22Rv1 (cell line): ENCODE measurements around the gene SLC25A22.

Experiments used
- CTCF ChIP-seq: fragments of 450-650 bp; IDR thresholded peaks from 2 replicates; pipeline ENCODE4 v1.5.1; 2017; ENCODE audit warnings: mild to moderate bottlenecking
- ZFX ChIP-seq: fragments of 450-650 bp; IDR thresholded peaks from 2 replicates; pipeline ENCODE4 v1.6.1; 2017; ENCODE audit warnings: antibody characterized with exemption, borderline replicate concordance

DNA sequence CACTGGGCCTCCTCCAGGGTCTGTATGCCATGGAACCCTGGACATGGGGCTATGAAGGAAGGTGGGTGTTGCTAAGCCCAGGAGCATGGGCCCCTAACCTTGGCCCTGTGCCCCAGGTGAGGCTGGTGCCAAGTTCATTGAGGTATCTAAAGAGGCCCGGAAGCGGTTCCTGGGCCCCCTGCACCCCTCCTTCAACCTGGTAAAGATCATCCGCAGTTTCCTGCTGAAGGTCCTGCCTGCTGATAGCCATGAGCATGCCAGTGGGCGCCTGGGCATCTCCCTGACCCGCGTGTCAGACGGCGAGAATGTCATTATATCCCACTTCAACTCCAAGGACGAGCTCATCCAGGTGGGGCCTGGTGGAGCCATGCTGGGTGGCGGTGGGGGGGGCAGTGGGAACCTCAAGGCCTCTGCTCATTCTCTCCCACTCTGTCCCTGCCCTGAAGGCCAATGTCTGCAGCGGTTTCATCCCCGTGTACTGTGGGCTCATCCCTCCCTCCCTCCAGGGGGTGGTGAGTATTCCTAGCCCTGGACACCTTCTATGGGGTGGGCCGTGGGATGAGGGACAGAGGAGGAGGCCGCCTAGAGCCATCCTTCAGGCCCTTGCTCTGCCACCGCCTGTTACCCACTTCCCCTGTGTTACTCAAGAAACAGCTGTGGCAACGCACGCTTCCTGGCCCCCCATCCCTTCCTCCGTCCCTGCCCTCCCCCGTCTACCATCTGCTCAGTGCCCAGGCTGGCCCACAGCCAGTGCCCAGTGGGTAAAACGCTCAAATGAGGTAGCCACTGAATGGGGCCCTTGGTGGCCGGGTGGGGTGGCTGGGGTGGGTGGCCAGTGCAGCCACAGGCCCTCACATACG, 23.7 kb upstream of the SLC25A22 start:
- TF ChIP-seq CTCF = no peak
- TF ChIP-seq ZFX = no peak
